Measurements from ENCODE around the gene MOB2.

The MOB2 gene

GRCh38 chr11:1484061-1484671, 2.4 kb downstream of the MOB2 start:
- no peak for DNase-seq

GRCh38 chr11:1483445-1483961, 3.1 kb downstream of the MOB2 start:
- DNase-seq = no peak

GRCh38 chr11:1482581-1483444, 3.8 kb downstream of the MOB2 start:
- DNase-seq = no peak

GRCh38 chr11:1481861-1482441, 4.6 kb downstream of the MOB2 start:
- no peak for DNase-seq

GRCh38 chr11:1481483-1481825, 5.1 kb downstream of the MOB2 start:
- no peak for DNase-seq

- no peak for DNase-seq
These were observed 5.8 kb downstream of the MOB2 start for GRCh38 chr11:1480555-1481482.

- DNase-seq = no peak
These were observed 6.4 kb downstream of the MOB2 start for GRCh38 chr11:1480191-1480554.

- no peak for DNase-seq
These were observed 6.9 kb downstream of the MOB2 start for GRCh38 chr11:1479678-1480118.

GRCh38 chr11:1479006-1479677, 7.4 kb downstream of the MOB2 start:
- no peak for DNase-seq

GRCh38 chr11:1478544-1478943, 8.0 kb downstream of the MOB2 start:
- DNase-seq = no peak

- no peak for DNase-seq
These were observed 8.6 kb downstream of the MOB2 start for GRCh38 chr11:1478011-1478410.

GRCh38 chr11:1476940-1477736, 9.4 kb downstream of the MOB2 start:
- DNase-seq = no peak

- no peak for DNase-seq
These were observed 10.7 kb downstream of the MOB2 start for GRCh38 chr11:1475841-1476240.

GRCh38 chr11:1473786-1474185, 12.8 kb downstream of the MOB2 start:
- DNase-seq = no peak

GRCh38 chr11:1473011-1473628, 13.5 kb downstream of the MOB2 start:
- DNase-seq = no peak

GRCh38 chr11:1472180-1473005, 14.2 kb downstream of the MOB2 start:
- no peak for DNase-seq

GRCh38 chr11:1471736-1472135, 14.8 kb downstream of the MOB2 start:
- DNase-seq = no peak

- DNase-seq = no peak
These were observed 15.6 kb downstream of the MOB2 start for GRCh38 chr11:1470681-1471611.

Measured in activated CD4-positive, CD25-positive, alpha-beta regulatory T cell (primary cell).